Kidney (tissue), 14 donors: ENCODE data around the gene VPS29. TPM values are rescaled to one million over a fixed set of nuclear protein-coding genes. Genes with fewer than 3 reads are reported as not detected.

ENCODE experiments used
- DNase-seq, 5 donors: peaks; one replicate each; pipeline ENCODE4 v3.0.0-alpha.2; 2013 to 2020
- FAIRE-seq: peaks from 2 replicates; lab custom pipeline; 2012; peaks lifted over from hg19 to GRCh38; lab: Jason Lieb, UNC
- H3K27ac ChIP-seq, 2 donors: one replicate each; pipeline ENCODE4 v1.7.0; 2013; ENCODE audit warnings: low read depth in 2 of 2, low read length in 2 of 2, inconsistent platforms in 1 of 2
- H3K27me3 ChIP-seq: one replicate; pipeline ENCODE4 v1.7.1; 2013; ENCODE audit warnings: low read length, inconsistent platforms; ENCODE audit not compliant: control insufficient read depth, insufficient read depth
- H3K36me3 ChIP-seq, 3 donors: one replicate each; pipeline versions ENCODE4 v1.7.0 to v1.7.1; 2013; ENCODE audit warnings: low read length in 3 of 3, control low read depth in 1 of 3, inconsistent platforms in 1 of 3; ENCODE audit not compliant: insufficient read depth in 3 of 3, control insufficient read depth in 2 of 3
- H3K4me1 ChIP-seq, 3 donors: one replicate each; pipeline versions ENCODE4 v1.7.0 to v1.7.1; 2013; ENCODE audit warnings: low read length in 3 of 3, inconsistent platforms in 1 of 3, low read depth in 1 of 3; ENCODE audit not compliant: control insufficient read depth in 2 of 3, insufficient read depth in 2 of 3
- H3K4me3 ChIP-seq, 3 donors: one replicate each; pipeline versions ENCODE4 v1.7.0 to v1.8.1; 2013; ENCODE audit warnings: low read length in 3 of 3, control low read depth in 1 of 3, inconsistent platforms in 1 of 3
- H3K9ac ChIP-seq, 3 donors: one replicate each; pipeline versions ENCODE4 v1.7.0 to v1.7.1; 2013; ENCODE audit warnings: low read length in 3 of 3, control low read depth in 1 of 3, inconsistent platforms in 1 of 3
- H3K9me3 ChIP-seq, 3 donors: one replicate each; pipeline versions ENCODE4 v1.7.0 to v1.7.1; 2013; ENCODE audit warnings: low read length in 3 of 3, control low read depth in 1 of 3, inconsistent platforms in 1 of 3; ENCODE audit not compliant: control insufficient read depth in 2 of 3, insufficient read depth in 1 of 3
- CTCF ChIP-seq: IDR thresholded peaks from 3 replicates; pipeline ENCODE4 v1.5.1; 2012; ENCODE audit warnings: mild to moderate bottlenecking, moderate library complexity, borderline replicate concordance; ENCODE audit not compliant: insufficient read depth; ENCODE audit errors: extremely low read depth
- intact Hi-C: fragments of 100-400 bp; cut with DNase I; formaldehyde crosslinking; loops from one replicate; pipeline ENCODE4 v1.11.1; 2022
- polyA plus RNA-seq: library from polyadenylated mRNA; stranded (reverse); fragments of 350-450 nt; fragmentation: Illumina TruSeq; extraction: RNeasy Lipid Tissue Mini Kit (QIAGEN cat#74804); gene quantifications from one replicate; pipeline ENCODE4 v1.2.3, GENCODE V29; 2014; ENCODE audit warnings: low read depth, low replicate concordance; ENCODE audit not compliant: insufficient read depth
- total RNA-seq: library from RNA; stranded (reverse); fragmentation: NEBNext Ultra II Directional; extraction: Animal tissue kit (Norgen Biotek cat#: 25700); gene quantifications from one replicate; pipeline ENCODE4 v1.2.1, GENCODE V29; 2021
- donor health status: control.
- donor health status: control.
- donor health status: control.
- donor health status: control.
- donor health status: control.
- donor health status: DM: yes; HTN: yes; CAD: no.
- donor health status: Normal renal cell carcinoma (clear cell type).

Gene VPS29
- total and polyA plus RNA-seq, 2 donors from 2014 or later = 108 to 153 TPM

- Histone ChIP-seq H3K4me3 (no peak overlapping the region), H3K4me1 (no peaks in the 10 kb centered on the region), H3K27me3 (no peaks in the 10 kb centered on the region), H3K36me3 (peaks cover 0 to 12% (median 7%) of the 10 kb centered on the region in 3 donors), H3K27ac (no peak overlapping the region), H3K9me3 (no peaks in the 10 kb centered on the region), H3K9ac (no peak overlapping the region)
- TF ChIP-seq CTCF = no peak
- DNase-seq (no peak), FAIRE-seq (no peak)
- intact Hi-C loops = no loop called here
Observed at GRCh38 chr12:110458756-110459155, 43.2 kb downstream of the VPS29 start.

GRCh38 chr12:110453569-110454296 lies 48.2 kb downstream of the VPS29 start:
- intact Hi-C loops = no loop called here
- TF ChIP-seq CTCF = no peak
- H3K9ac ChIP-seq = no peak overlapping the region
- H3K27ac ChIP-seq = no peak overlapping the region
- H3K36me3 ChIP-seq = peaks cover 0 to 2% (median 0%) of the 10 kb centered on the region in 3 donors
- H3K9me3 ChIP-seq = no peaks in the 10 kb centered on the region
- H3K27me3 ChIP-seq = no peaks in the 10 kb centered on the region
- no peak for FAIRE-seq
- no peak for DNase-seq
- peaks cover 0 to 2% (median 0%) of the 10 kb centered on the region in 3 donors for H3K4me1 ChIP-seq
- no peak overlapping the region for H3K4me3 ChIP-seq

- no peaks in the 10 kb centered on the region for H3K9me3 ChIP-seq
- H3K36me3 ChIP-seq = peaks cover 0 to 4% (median 2%) of the 10 kb centered on the region in 3 donors
- FAIRE-seq (no peak), DNase-seq (no peak)
- H3K27me3 ChIP-seq = no peaks in the 10 kb centered on the region
- H3K4me3 ChIP-seq = no peak overlapping the region
- H3K27ac ChIP-seq = no peak overlapping the region
- H3K9ac ChIP-seq = no peak overlapping the region
- TF ChIP-seq CTCF = no peak
- peaks cover 0 to 2% (median 0%) of the 10 kb centered on the region in 3 donors for H3K4me1 ChIP-seq
- intact Hi-C loops = no loop called here
Observed at GRCh38 chr12:110451263-110451662, 50.6 kb downstream of the VPS29 start.
